ENCODE measurements around the gene PNLIP. TPM values are rescaled to one million over a fixed set of nuclear protein-coding genes. Genes with fewer than 3 reads are reported as not detected.

The PNLIP gene
- total RNA-seq, 2 experiments from 2014 or later = not detected

- Histone ChIP-seq H3K4me3 (ENCODE audit: low read length) (no peak overlapping the region), H3K36me3 (ENCODE audit: insufficient read depth, low read length) (no peaks in the 10 kb centered on the region), H3K4me1 (ENCODE audit: insufficient read depth, low read length) (no peaks in the 10 kb centered on the region), H3K27me3 (ENCODE audit: control insufficient read depth in 1 of 2, insufficient read depth in 2 of 2, low read length in 2 of 2) (no peaks in the 10 kb centered on the region), H3K9me3 (ENCODE audit: control insufficient read depth in 1 of 2, insufficient read depth in 1 of 2, low read length in 2 of 2) (no peaks in the 10 kb centered on the region), H3K27ac (ENCODE audit: low read depth in 1 of 2, low read length in 2 of 2) (no peak overlapping the region)
- Mint-ChIP-seq H3K4me1 (ENCODE audit: low read depth) (no peaks in the 10 kb centered on the region), H3K27ac (no peak overlapping the region), H3K4me3 (no peak overlapping the region), H3K27me3 (no peaks in the 10 kb centered on the region), H3K9me3 (no peaks in the 10 kb centered on the region), H3K36me3 (ENCODE audit: low read depth) (no peaks in the 10 kb centered on the region)
- DNase-seq (no peak), ATAC-seq (ENCODE audit: poor library complexity) (no peak)
- CTCF ChIA-PET = no interaction called here
- TF ChIP-seq CTCF (IDR thresholded peaks at IDR 0.05) = no peak
- POLR2A ChIA-PET = no interaction called here
- intact Hi-C loops (cut with DNase I, micrococcal nuclease) = no loop called here
Observed at GRCh38 chr10:116597543-116597942, 51.8 kb downstream of the PNLIP start.

GRCh38 chr10:116598329-116598728 is 52.6 kb downstream of the PNLIP start:
- Histone ChIP-seq H3K27me3 (ENCODE audit: control insufficient read depth in 1 of 2, insufficient read depth in 2 of 2, low read length in 2 of 2) (no peaks in the 10 kb centered on the region), H3K36me3 (ENCODE audit: insufficient read depth, low read length) (no peaks in the 10 kb centered on the region), H3K9me3 (ENCODE audit: control insufficient read depth in 1 of 2, insufficient read depth in 1 of 2, low read length in 2 of 2) (no peaks in the 10 kb centered on the region), H3K4me3 (ENCODE audit: low read length) (no peak overlapping the region), H3K4me1 (ENCODE audit: insufficient read depth, low read length) (no peaks in the 10 kb centered on the region), H3K27ac (ENCODE audit: low read depth in 1 of 2, low read length in 2 of 2) (no peak overlapping the region)
- Mint-ChIP-seq H3K4me1 (ENCODE audit: low read depth) (no peaks in the 10 kb centered on the region), H3K36me3 (ENCODE audit: low read depth) (no peaks in the 10 kb centered on the region), H3K9me3 (no peaks in the 10 kb centered on the region), H3K27ac (no peak overlapping the region), H3K4me3 (no peak overlapping the region), H3K27me3 (no peaks in the 10 kb centered on the region)
- ChIA-PET CTCF (no interaction called here), POLR2A (no interaction called here)
- ATAC-seq (ENCODE audit: poor library complexity) (no peak), DNase-seq (no peak)
- TF ChIP-seq CTCF (IDR thresholded peaks at IDR 0.05) = no peak
- intact Hi-C loops (cut with DNase I, micrococcal nuclease) = no loop called here

- Histone ChIP-seq H3K27me3 (ENCODE audit: control insufficient read depth in 1 of 2, insufficient read depth in 2 of 2, low read length in 2 of 2) (no peaks in the 10 kb centered on the region), H3K4me1 (ENCODE audit: insufficient read depth, low read length) (no peaks in the 10 kb centered on the region), H3K9me3 (ENCODE audit: control insufficient read depth in 1 of 2, insufficient read depth in 1 of 2, low read length in 2 of 2) (no peaks in the 10 kb centered on the region), H3K4me3 (ENCODE audit: low read length) (no peak overlapping the region), H3K36me3 (ENCODE audit: insufficient read depth, low read length) (no peaks in the 10 kb centered on the region), H3K27ac (ENCODE audit: low read depth in 1 of 2, low read length in 2 of 2) (no peak overlapping the region)
- no peak overlapping the region for H3K27ac Mint-ChIP-seq
- no peaks in the 10 kb centered on the region for H3K36me3 Mint-ChIP-seq (ENCODE audit: low read depth)
- H3K9me3 Mint-ChIP-seq = no peaks in the 10 kb centered on the region
- no peak for DNase-seq
- ATAC-seq (ENCODE audit: poor library complexity) = no peak
- TF ChIP-seq CTCF (IDR thresholded peaks at IDR 0.05) = no peak
- CTCF ChIA-PET = no interaction called here
- H3K4me3 Mint-ChIP-seq = no peak overlapping the region
- POLR2A ChIA-PET = no interaction called here
- peaks cover 5% of the 10 kb centered on the region for H3K27me3 Mint-ChIP-seq
- intact Hi-C loops (cut with DNase I, micrococcal nuclease) = no loop called here
- no peaks in the 10 kb centered on the region for H3K4me1 Mint-ChIP-seq (ENCODE audit: low read depth)
Observed at GRCh38 chr10:116599991-116600390, 54.3 kb downstream of the PNLIP start.

All from CD4-positive, alpha-beta T cell (primary cell).